ENCODE results near the gene KLHL7.
"Not testable (repeated sequence)": the region's sequence is repeated elsewhere in the genome, so short reads cannot be mapped to it uniquely, and the experiment has no call there.

KLHL7 gene

DNA sequence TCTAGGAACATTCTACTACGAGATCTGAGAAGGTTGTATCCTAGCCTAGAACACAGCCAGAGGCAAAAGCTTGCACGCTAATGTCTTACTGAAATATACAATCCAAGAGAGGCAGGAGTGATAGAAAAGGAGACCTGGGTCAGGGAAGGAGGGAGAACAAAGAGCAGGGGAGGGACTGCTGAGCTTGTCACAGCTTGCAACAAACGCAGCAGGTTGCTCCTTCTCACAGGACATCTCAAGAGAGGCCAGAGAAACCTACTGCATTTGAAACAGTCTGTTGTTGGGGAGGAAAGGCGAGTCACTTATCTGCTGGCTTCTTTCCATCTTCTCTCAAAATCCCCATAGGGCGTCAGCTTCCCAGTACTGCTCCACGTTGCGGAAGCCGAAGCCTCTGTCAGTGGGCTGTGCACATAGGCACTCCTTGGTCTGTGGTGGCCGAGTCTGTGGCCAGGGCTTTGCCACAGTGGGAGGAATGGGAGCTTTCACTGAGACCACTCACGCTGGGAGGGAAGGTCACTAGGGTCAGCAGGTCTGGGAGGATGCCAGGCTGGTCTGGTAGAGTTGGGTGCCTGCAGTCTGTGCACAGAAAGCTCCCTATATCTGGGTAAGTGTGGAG is 115.2 kb downstream of the KLHL7 start:
- no peak for DNase-seq
- Histone ChIP-seq H3K4me1 (ENCODE audit: control insufficient read depth, insufficient read depth, low read depth, low read length) (no peaks in the 10 kb centered on the region), H3K4me3 (ENCODE audit: insufficient read depth in 1 of 2, low read depth in 1 of 2, low read length in 2 of 2) (no peak overlapping the region), H3K27ac (ENCODE audit: low read length, poor library complexity, severe bottlenecking) (no peak overlapping the region), H3K79me1 (replicated peaks; ENCODE audit: low read length, poor library complexity, severe bottlenecking) (no peaks in the 10 kb centered on the region), H3K18ac (ENCODE audit: low read depth in 1 of 2, low read length in 2 of 2) (no peak overlapping the region), H2BK5ac (ENCODE audit: low read depth, low read length, poor library complexity, severe bottlenecking) (no peak overlapping the region), H3K36me3 (ENCODE audit: control insufficient read depth in 1 of 2, insufficient read depth in 2 of 2, low read depth in 1 of 2, low read length in 2 of 2) (no peaks in the 10 kb centered on the region), H4K91ac (ENCODE audit: low read length) (no peak overlapping the region), H3K9me3 (ENCODE audit: control insufficient read depth, low read length) (no peaks in the 10 kb centered on the region), H2BK12ac (ENCODE audit: low read length in 2 of 2) (no peak overlapping the region), H3K23ac (ENCODE audit: low read length in 2 of 2) (no peak overlapping the region), H2AK5ac (ENCODE audit: low read length, severe bottlenecking) (no peak overlapping the region), H2BK15ac (ENCODE audit: low read depth, poor library complexity, severe bottlenecking) (no peak overlapping the region), H4K8ac (ENCODE audit: low read length) (no peak overlapping the region), H3K27me3 (ENCODE audit: control insufficient read depth in 1 of 2, insufficient read depth in 1 of 2, low read length in 2 of 2) (no peaks in the 10 kb centered on the region), H3K9ac (ENCODE audit: low read length) (no peak overlapping the region), H2AFZ (ENCODE audit: low read depth, low read length) (no peak overlapping the region), H2BK120ac (ENCODE audit: low read depth, low read length) (no peak overlapping the region), H3K4ac (ENCODE audit: low read depth in 1 of 2, low read length in 2 of 2) (no peak overlapping the region), H3K4me2 (ENCODE audit: low read length, poor library complexity, severe bottlenecking) (no peak overlapping the region), H3K14ac (ENCODE audit: low read length in 2 of 2) (no peak overlapping the region)
- WGBS = 80% methylated on average over 10 of the region's 10 CpGs

- Histone ChIP-seq H3K4me2 (ENCODE audit: low read length, poor library complexity, severe bottlenecking) (no peak overlapping the region), H3K4me1 (ENCODE audit: control insufficient read depth, insufficient read depth, low read depth, low read length) (no peaks in the 10 kb centered on the region), H3K36me3 (ENCODE audit: control insufficient read depth in 1 of 2, insufficient read depth in 2 of 2, low read depth in 1 of 2, low read length in 2 of 2) (no peaks in the 10 kb centered on the region), H3K27me3 (ENCODE audit: control insufficient read depth in 1 of 2, insufficient read depth in 1 of 2, low read length in 2 of 2) (no peaks in the 10 kb centered on the region), H2AK5ac (ENCODE audit: low read length, severe bottlenecking) (no peak overlapping the region), H3K9me3 (ENCODE audit: control insufficient read depth, low read length) (no peaks in the 10 kb centered on the region), H3K4ac (ENCODE audit: low read depth in 1 of 2, low read length in 2 of 2) (no peak overlapping the region), H2AFZ (ENCODE audit: low read depth, low read length) (no peak overlapping the region), H3K79me1 (replicated peaks; ENCODE audit: low read length, poor library complexity, severe bottlenecking) (no peaks in the 10 kb centered on the region), H2BK5ac (ENCODE audit: low read depth, low read length, poor library complexity, severe bottlenecking) (no peak overlapping the region), H3K27ac (ENCODE audit: low read length, poor library complexity, severe bottlenecking) (no peak overlapping the region), H3K18ac (ENCODE audit: low read depth in 1 of 2, low read length in 2 of 2) (no peak overlapping the region), H2BK12ac (ENCODE audit: low read length in 2 of 2) (no peak overlapping the region), H4K8ac (ENCODE audit: low read length) (no peak overlapping the region), H3K23ac (ENCODE audit: low read length in 2 of 2) (no peak overlapping the region), H2BK15ac (ENCODE audit: low read depth, poor library complexity, severe bottlenecking) (no peak overlapping the region), H4K91ac (ENCODE audit: low read length) (no peak overlapping the region), H3K14ac (ENCODE audit: low read length in 2 of 2) (no peak overlapping the region), H3K4me3 (ENCODE audit: insufficient read depth in 1 of 2, low read depth in 1 of 2, low read length in 2 of 2) (no peak overlapping the region), H3K9ac (ENCODE audit: low read length) (no peak overlapping the region), H2BK120ac (ENCODE audit: low read depth, low read length) (no peak overlapping the region)
- no peak for DNase-seq
- 61% methylated on average over 5 of the region's 5 CpGs for WGBS
These were observed 117.0 kb downstream of the KLHL7 start for GRCh38 chr7:23222439-23223030.

DNA sequence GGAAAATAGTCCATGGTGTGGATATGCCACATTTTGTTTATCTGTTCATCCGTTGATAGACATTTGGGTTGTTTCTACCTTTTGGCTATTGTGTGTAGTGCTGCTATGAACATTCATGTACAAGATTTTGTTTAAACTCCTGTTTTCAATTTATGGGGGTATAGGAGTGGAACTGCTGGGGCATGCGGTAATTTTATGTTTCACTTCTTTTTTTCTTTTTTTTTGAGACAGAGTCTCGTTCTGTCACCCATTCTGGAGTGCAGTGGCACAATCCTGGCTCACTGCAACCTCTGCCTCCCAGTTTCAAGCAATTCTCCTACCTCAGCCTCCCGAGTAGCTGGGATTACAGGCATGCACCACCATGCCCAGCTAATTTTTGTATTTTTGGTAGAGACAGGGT is 118.8 kb downstream of the KLHL7 start:
- not testable (repeated sequence) for H2BK12ac ChIP-seq (ENCODE audit: low read length in 2 of 2); H3K27me3 ChIP-seq (ENCODE audit: control insufficient read depth in 1 of 2, insufficient read depth in 1 of 2, low read length in 2 of 2); H3K23ac ChIP-seq (ENCODE audit: low read length in 2 of 2); H2AK5ac ChIP-seq (ENCODE audit: low read length, severe bottlenecking); H3K9ac ChIP-seq (ENCODE audit: low read length); H4K8ac ChIP-seq (ENCODE audit: low read length); H3K4me3 ChIP-seq (ENCODE audit: insufficient read depth in 1 of 2, low read depth in 1 of 2, low read length in 2 of 2); H3K4me1 ChIP-seq (ENCODE audit: control insufficient read depth, insufficient read depth, low read depth, low read length); H2AFZ ChIP-seq (ENCODE audit: low read depth, low read length); H2BK5ac ChIP-seq (ENCODE audit: low read depth, low read length, poor library complexity, severe bottlenecking); H3K9me3 ChIP-seq (ENCODE audit: control insufficient read depth, low read length); H4K91ac ChIP-seq (ENCODE audit: low read length); H2BK120ac ChIP-seq (ENCODE audit: low read depth, low read length); H2BK15ac ChIP-seq (ENCODE audit: low read depth, poor library complexity, severe bottlenecking); H3K79me1 ChIP-seq (replicated peaks; ENCODE audit: low read length, poor library complexity, severe bottlenecking); H3K27ac ChIP-seq (ENCODE audit: low read length, poor library complexity, severe bottlenecking); H3K14ac ChIP-seq (ENCODE audit: low read length in 2 of 2); H3K36me3 ChIP-seq (ENCODE audit: control insufficient read depth in 1 of 2, insufficient read depth in 2 of 2, low read depth in 1 of 2, low read length in 2 of 2); H3K18ac ChIP-seq (ENCODE audit: low read depth in 1 of 2, low read length in 2 of 2); H3K4me2 ChIP-seq (ENCODE audit: low read length, poor library complexity, severe bottlenecking); DNase-seq; H3K4ac ChIP-seq (ENCODE audit: low read depth in 1 of 2, low read length in 2 of 2)
- 89% methylated on average over 3 of the region's 4 CpGs for WGBS

DNA sequence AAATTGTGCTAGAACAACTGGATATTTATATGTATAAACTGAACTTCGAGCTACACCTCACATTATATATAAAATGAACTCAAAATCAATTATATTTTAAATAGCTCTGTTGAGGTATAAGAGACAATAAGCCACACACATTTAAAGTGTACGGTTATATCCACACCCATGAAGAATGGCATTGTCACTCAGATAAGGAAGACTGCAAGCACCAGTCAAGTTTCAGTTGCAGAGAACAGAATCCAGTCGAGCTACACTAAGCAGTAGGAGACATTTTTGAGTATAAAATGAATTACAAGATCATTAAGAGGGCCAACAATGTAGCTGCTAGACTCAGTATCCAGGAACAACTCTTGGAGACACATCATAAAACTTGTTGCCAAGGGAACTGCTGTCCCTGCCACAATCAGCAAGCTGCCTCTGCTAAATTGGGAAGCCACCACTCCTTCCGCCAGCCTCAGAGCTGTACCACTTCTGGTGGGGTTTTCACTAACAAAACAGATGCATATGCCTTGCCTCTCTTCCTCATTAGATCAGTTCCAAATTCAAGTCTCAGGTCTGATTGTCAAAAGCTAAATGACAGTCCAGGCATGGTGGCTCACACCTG is 121.4 kb downstream of the KLHL7 start:
- Histone ChIP-seq H3K4me1 (ENCODE audit: control insufficient read depth, insufficient read depth, low read depth, low read length) (no peaks in the 10 kb centered on the region), H2BK120ac (ENCODE audit: low read depth, low read length) (no peak overlapping the region), H2BK5ac (ENCODE audit: low read depth, low read length, poor library complexity, severe bottlenecking) (no peak overlapping the region), H3K9ac (ENCODE audit: low read length) (no peak overlapping the region), H3K27me3 (ENCODE audit: control insufficient read depth in 1 of 2, insufficient read depth in 1 of 2, low read length in 2 of 2) (no peaks in the 10 kb centered on the region), H4K91ac (ENCODE audit: low read length) (no peak overlapping the region), H3K18ac (ENCODE audit: low read depth in 1 of 2, low read length in 2 of 2) (no peak overlapping the region), H3K4me2 (ENCODE audit: low read length, poor library complexity, severe bottlenecking) (no peak overlapping the region), H3K27ac (ENCODE audit: low read length, poor library complexity, severe bottlenecking) (no peak overlapping the region), H3K14ac (ENCODE audit: low read length in 2 of 2) (no peak overlapping the region), H3K79me1 (replicated peaks; ENCODE audit: low read length, poor library complexity, severe bottlenecking) (no peaks in the 10 kb centered on the region), H3K4ac (ENCODE audit: low read depth in 1 of 2, low read length in 2 of 2) (no peak overlapping the region), H3K4me3 (ENCODE audit: insufficient read depth in 1 of 2, low read depth in 1 of 2, low read length in 2 of 2) (no peak overlapping the region), H2AK5ac (ENCODE audit: low read length, severe bottlenecking) (no peak overlapping the region), H3K36me3 (ENCODE audit: control insufficient read depth in 1 of 2, insufficient read depth in 2 of 2, low read depth in 1 of 2, low read length in 2 of 2) (no peaks in the 10 kb centered on the region), H3K23ac (ENCODE audit: low read length in 2 of 2) (no peak overlapping the region), H2AFZ (ENCODE audit: low read depth, low read length) (no peak overlapping the region), H4K8ac (ENCODE audit: low read length) (no peak overlapping the region), H3K9me3 (ENCODE audit: control insufficient read depth, low read length) (peaks cover 4% of the 10 kb centered on the region), H2BK15ac (ENCODE audit: low read depth, poor library complexity, severe bottlenecking) (no peak overlapping the region), H2BK12ac (ENCODE audit: low read length in 2 of 2) (no peak overlapping the region)
- whole genome bisulfite sequencing = 98% methylated on average over 2 of the region's 4 CpGs
- DNase-seq = no peak

Data from mesenchymal stem cell (in vitro differentiated cells and primary cell).